Measurements from ENCODE around the gene BIN1.

- TF ChIP-seq CTCF (conservative IDR thresholded peaks at IDR 0.05) = no peak
- TF ChIP-seq EZH2 (IDR thresholded peaks at IDR 0.05; ENCODE audit: low read depth) = no peak
Measured at GRCh38 chr2:127103243-127104165, 3.5 kb downstream of the BIN1 start.

All from PC-9 (cell line).